GM13977 (cell line): ENCODE measurements around the gene ALDH9A1.
"Not testable (repeated sequence)": the region's sequence is repeated elsewhere in the genome, so short reads cannot be mapped to it uniquely, and the experiment has no call there.

Experiments used
- DNase-seq: peaks from one replicate; pipeline ENCODE4 v3.0.0; 2012; ENCODE audit warnings: low spot score
- in situ Hi-C: fragments of 300-500 bp; cut with MboI; formaldehyde crosslinking; loops from one replicate; pipeline ENCODE4 v1.12.0; 2022; ENCODE audit warnings: low sequenced_read_pairs, low pct_unique_long_range_greater_than_20kb, mixed read lengths, inconsistent platforms; ENCODE audit not compliant: unreplicated experiment
- TF ChIP-seq, protein P1 (sequence below): IDR thresholded peaks from 2 replicates; pipeline ENCODE4 v1.5.1; 2012; ENCODE audit warnings: mild to moderate bottlenecking, control low read depth; ENCODE audit not compliant: insufficient read depth; ENCODE audit errors: extremely low read depth, missing control alignments

ALDH9A1 gene

GRCh38 chr1:165697881-165698760, at the start of gene ALDH9A1:
ALDH9A1 (minus strand) TSS chr1:165698562; CDS start chr1:165698558, 4 bp downstream.
- in situ Hi-C loops = no loop called here
- TF ChIP-seq, protein P1, sequence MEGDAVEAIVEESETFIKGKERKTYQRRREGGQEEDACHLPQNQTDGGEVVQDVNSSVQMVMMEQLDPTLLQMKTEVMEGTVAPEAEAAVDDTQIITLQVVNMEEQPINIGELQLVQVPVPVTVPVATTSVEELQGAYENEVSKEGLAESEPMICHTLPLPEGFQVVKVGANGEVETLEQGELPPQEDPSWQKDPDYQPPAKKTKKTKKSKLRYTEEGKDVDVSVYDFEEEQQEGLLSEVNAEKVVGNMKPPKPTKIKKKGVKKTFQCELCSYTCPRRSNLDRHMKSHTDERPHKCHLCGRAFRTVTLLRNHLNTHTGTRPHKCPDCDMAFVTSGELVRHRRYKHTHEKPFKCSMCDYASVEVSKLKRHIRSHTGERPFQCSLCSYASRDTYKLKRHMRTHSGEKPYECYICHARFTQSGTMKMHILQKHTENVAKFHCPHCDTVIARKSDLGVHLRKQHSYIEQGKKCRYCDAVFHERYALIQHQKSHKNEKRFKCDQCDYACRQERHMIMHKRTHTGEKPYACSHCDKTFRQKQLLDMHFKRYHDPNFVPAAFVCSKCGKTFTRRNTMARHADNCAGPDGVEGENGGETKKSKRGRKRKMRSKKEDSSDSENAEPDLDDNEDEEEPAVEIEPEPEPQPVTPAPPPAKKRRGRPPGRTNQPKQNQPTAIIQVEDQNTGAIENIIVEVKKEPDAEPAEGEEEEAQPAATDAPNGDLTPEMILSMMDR = peak; percentile 54
- peak; percentile 86 for DNase-seq

DNA sequence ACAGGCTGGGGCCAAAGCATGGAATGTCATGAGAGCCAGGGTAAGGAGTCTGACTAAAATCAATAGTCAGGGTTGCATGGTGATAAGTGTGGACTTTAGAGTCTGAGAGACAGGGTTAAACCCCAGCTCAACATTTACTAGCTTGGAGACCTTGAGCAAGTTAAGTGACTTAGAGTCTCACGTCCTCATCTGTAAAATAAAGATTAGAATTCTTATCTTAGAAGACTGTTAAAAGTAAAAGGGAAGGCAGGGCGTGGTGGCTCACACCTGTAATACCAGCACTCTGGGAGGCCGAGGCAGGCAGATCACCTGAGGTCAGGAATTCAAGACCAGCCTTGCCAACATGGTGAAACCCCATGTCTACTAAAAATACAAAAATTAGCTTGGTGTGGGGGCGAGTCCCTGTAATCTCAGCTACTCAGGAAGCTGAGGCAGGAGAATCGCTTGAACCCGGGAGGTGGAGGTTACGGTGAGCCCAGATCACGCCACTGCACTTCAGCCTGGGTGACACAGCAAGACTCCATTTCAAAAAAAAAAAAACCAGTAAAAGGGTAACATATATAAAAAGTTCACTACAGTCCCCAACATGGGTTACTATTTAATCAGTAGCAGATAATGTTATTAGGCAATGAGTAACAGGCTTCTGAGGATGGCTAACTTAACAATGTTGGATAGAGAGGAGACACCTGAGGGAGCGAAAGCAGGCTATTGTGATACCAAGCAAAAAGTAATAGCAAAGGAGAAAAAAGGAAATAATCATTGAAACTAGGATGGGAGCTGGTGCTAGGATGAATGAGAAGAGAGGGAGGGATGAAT, 49.5 kb upstream of the ALDH9A1 start:
- DNase-seq = no peak
- TF ChIP-seq, protein P1 = no peak
- in situ Hi-C loops = no loop called here

DNA sequence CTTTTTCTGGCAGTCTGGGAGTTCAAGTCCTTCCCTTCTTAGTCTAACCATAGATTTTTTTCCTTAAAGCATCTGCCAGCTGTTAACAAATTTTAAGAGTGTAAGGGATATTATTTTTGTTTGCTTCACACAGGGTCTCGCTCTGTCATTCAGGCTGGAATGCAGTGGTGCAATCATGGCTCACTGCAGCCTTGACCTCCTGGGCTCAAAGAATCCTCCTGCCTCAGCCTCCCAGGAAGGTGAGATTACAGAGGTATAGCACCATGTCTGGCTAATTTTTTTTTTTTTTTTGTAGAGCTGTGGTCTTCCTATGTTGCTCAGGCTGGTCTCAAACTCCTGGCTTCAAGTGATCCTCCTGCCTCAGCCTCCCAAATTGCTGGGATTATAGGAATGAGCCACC, 46.6 kb upstream of the ALDH9A1 start:
- DNase-seq, in situ Hi-C loops: not testable (repeated sequence)

- DNase-seq = no peak
- TF ChIP-seq, protein P1 = no peak
- in situ Hi-C loops = no loop called here
Observed at GRCh38 chr1:165742194-165742593, 43.8 kb upstream of the ALDH9A1 start.

- peak; percentile 16 for DNase-seq
- TF ChIP-seq, protein P1 = no peak
- in situ Hi-C loops = no loop called here
Observed at GRCh38 chr1:165738794-165739193, 40.4 kb upstream of the ALDH9A1 start.

DNA sequence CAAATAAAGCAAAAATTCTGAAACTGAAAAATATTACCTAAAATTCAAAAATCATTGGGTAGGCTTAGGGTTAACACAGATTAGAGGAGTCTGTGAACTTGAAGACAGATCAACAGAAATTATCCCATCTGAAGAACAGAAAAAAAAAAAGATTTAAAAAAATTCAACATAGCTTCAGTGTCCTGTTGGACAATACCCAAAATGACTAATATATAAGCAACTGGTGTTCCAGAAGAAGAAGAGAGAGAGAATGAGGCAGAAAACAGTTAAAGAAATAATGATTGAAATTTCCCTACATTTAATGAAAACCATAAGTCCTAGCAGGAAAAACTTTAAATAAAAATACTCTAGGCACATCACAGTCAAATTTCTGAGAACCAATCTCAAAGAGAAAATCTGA, 38.8 kb upstream of the ALDH9A1 start:
- no peak for DNase-seq
- in situ Hi-C loops = no loop called here
- TF ChIP-seq, protein P1 = no peak

DNA sequence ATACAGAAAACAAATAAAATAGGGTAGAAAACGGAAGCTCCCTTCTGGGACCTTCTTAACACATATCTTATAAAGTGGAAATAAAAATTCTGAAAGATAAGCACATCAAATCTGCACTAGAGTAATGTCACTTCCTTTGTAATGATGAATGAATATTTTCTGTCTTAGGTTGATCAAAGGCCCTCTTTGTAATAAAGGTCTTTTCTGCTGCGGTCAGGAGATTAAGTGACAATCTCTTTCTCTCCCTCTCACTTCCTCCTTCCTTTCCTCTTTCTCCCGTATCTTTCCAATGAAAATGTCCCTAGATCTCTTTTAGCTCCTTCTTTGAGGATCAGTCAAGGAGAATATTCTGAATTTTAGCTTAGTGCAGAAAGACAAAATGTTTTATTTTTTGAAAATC, 36.5 kb upstream of the ALDH9A1 start:
- DNase-seq = no peak

More for the DNA sequence above, 36.5 kb upstream of the ALDH9A1 start:
- in situ Hi-C loops = no loop called here
- TF ChIP-seq, protein P1 = no peak
